Stimulated activated CD8-positive, alpha-beta memory T cell treated with anti-CD3 and anti-CD28 coated beads, Interleukin-15, amount 100 ng/mL, for 4 hours (primary cell): Measurements from ENCODE around the gene KEL.

Experiments used
- DNase-seq, 2 donors: peaks; one replicate each; pipeline ENCODE4 v3.0.0-alpha.2; 2020; ENCODE audit warnings: low read depth in 2 of 2

Gene KEL

DNA sequence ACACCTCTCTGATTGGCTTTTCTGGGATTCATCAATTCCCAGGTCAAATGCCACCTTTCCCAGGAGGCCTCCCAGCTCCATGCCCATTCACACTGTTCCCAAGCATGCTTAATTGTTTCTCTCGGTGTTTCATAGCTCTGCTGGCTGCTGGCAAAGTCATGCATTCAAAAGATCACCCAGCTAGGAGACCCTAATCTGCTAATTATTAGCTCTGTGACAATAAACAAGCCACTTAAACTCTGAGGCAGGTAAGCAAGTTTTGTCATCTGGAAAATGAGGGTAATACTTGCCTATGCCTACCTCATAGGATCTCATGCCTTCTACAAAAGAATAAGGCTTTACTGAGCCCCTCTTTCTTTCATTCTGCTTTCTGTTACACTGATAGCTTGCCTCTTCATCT is 828 bp upstream of the KEL start:
- no peak for DNase-seq

GRCh38 chr7:142961595-142961972 is 579 bp downstream of the KEL start:
- DNase-seq = no peak

GRCh38 chr7:142960955-142961512 is 1.1 kb downstream of the KEL start:
- no peak for DNase-seq

DNA sequence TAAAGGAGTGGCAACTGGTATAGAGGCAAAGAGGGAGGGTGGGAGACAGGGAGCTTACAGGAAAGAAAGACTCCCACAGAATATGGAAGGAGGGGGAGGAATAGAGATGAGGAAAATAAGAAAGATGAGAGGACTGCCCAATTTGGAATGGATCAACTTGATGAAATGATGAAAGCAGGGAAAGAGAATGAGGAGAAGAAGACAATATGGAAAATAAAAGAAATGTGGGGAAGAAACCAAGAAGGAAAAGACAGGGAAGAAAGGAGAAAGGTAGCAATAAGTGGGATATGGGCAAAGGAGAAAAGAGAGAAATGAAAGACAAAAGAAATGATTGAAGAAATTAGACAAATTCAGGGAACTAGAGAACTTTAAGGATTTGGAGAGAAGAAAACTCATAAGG is 3.0 kb downstream of the KEL start:
- no peak for DNase-seq

GRCh38 chr7:142957723-142958122 is 4.4 kb downstream of the KEL start:
- no peak for DNase-seq

DNA sequence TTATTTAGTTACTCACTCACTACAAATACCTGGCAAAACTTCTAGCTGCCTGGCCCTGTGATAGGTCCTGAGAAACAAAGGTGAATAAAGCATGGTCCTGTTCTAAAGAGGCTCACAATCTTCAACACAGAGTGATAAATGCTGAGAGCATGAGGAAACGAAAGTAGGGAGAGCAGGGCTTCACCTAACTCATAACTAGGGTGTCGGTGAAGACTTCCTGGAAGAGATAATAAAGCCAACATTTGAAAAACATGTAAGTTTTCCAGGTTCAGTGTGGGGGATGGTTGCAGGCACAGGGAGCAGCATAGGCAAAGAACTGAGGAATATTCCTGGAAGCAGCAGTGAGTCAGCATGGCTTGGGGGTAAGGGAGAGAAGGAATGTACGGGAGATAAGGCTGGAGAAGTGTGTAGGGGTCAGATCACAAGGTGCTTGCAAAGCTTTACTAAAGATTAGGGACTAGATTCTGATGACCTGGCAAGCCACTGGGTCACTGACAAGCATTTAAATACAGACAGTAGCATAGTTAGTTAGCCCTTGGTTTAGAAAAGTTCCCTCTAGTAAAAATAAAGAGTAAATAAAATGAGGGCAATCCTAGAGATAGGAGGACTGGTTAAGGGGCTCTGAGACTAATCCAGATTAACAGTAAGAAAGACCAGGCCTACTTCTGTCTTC is 5.1 kb downstream of the KEL start:
- DNase-seq = no peak

DNA sequence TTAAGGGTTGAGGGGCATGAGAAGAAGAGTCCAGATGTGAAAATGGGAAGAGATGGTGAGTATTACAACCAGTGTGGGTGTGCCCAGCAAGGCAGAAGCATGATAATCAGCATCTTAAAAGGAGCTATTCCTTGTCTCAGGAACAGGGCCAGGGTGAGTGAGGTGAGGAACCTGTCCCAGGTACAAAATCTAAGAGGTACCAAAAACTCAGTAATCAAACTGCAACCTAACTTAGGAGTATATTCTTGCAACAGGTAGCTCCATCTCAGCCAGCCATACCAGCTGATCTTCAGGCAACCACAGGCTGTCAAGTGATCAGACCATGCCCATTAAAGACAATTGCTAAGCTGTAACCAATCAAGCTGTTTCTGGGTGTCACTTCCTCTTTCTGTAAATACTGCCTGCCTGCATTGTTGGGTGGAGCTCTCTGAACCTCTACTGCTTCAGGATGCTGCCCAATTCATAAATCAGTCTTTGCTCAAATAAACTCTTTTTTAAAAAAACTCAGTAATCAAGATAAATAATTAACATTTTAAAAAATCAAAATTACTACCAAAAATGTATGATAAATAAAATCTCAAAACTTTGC is 7.4 kb downstream of the KEL start:
- DNase-seq = no peak

- DNase-seq = no peak
Observed at GRCh38 chr7:142950235-142950634, 11.9 kb downstream of the KEL start.

DNA sequence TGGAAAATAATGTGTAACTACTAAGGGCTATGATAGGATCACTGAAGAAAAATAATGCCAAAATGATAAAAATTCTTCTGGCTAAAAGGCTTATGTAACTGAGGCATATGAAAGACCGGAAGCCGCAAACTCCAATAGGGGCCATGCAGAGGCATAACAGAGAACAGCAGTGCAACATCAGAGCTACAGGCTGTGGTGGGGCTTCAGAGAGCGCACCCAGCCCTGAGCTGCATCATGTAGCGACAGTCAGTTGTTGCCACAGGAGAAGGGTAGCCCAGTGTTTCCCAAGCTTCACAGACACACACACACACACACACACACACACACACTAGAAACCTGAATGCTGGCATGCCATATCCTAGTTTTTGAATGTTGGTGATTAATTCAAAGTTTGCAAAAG is 13.6 kb downstream of the KEL start:
- no peak for DNase-seq

- no peak for DNase-seq
Observed at GRCh38 chr7:142945001-142945400, 17.2 kb downstream of the KEL start.

GRCh38 chr7:142943706-142944268 is 18.4 kb downstream of the KEL start:
- DNase-seq = no peak

DNA sequence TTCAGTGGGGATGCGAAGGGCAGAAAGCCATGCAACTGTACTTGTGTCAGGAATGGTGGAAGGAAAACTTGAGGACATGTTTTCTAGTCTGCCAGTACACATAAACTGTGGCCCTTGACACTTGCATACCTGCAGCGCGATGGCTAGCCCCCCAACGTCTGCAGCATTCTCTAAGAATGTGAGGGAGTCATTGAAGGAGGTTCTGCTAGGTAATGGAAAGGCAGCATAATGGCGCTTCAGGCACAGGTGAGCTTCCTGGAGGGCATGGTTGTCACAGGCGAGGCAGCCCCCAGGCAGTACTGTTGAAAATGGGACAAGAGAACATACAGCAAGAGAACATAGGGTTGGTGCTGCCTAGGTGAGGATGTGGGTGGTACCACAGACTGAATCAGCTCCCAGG is 19.4 kb downstream of the KEL start:
- no peak for DNase-seq

GRCh38 chr7:142941541-142941940 is 20.6 kb downstream of the KEL start:
- DNase-seq = no peak

DNA sequence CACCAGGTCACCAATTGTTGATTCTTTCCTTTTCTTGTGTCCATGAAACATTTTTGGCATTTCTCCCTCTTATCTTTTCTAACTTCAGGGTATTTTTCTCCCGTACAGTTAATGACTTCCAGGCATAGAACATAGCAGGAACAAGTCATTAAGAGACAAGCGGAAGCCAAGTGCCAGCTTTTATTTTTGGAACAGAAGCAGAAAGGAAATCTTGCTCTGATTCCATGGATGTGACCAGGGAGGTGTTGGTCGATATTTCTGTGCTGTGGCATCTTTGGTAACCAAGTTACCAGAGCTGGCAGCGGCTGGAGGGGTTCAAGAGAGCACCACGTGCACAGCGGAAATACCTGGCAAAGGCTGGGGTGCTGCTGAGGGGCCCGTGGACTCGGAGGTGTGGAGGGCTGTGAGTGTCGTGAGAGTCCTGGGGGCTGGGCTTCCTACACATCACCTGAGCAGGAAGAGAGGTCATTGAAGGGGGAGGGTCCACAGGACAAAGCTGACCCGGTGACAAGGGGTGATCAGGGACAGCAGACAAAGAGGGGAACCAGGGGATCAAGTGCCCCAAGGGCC is 21.1 kb downstream of the KEL start:
- no peak for DNase-seq

- no peak for DNase-seq
Observed at GRCh38 chr7:142939226-142939910, 22.8 kb downstream of the KEL start, which contains the start of gene LLCFC1. Gene LLCFC1 (plus strand): TSS chr7:142939484. CDS start chr7:142939622, 138 bp downstream.

GRCh38 chr7:142938611-142939010 is 23.6 kb downstream of the KEL start:
- no peak for DNase-seq

DNA sequence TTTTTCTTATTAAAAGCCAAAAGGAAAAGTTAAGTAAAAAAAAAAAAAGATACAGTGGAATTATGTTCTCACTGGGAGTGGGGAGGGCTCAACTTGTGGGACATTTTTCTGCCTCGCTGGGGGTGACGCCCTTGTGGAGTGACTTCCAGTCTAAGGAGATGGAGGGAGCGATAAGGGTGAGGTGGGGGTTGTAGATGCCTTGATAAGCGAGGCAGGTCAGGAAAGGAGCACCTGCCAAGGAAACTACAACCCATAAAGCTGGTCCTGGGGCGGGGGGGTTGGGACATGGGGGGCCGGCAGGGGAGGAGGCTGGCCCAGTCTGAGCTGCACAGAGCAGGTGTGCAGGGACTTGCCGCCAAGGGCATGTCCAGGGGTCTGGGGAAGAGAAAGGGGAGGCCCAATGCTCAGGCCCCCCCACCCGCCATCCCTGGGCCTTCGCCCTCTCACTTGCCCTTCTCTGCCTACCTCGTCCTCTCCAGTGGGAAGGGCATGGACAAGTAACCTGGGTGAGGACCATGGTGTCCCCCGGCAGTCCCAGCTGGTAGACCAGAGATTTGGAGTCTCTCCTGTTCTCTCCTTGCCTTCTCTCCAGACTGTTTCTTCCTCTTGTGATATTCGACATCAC is 26.1 kb downstream of the KEL start:
- no peak for DNase-seq

DNA sequence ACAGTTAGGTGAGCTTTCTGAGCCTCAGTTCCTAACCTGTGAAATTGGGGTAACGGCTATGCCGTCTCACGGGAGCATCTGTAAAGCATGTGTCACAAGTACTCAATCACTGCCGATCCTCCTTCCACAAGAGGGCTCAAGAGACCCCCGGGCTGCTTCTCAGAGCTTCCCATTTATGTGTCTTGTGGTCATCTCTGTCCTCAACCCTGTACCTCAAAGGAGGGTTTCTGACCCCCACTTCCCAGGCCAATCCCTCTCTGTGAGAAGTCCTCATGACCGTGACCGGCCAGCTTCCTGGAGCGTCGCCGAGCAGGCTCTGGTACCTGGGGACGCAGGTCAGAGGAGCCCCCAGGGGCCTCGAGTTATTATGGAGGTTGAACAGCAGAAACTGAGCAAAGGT is 28.1 kb downstream of the KEL start:
- DNase-seq = no peak

- no peak for DNase-seq
Observed at GRCh38 chr7:142933624-142934023, 28.5 kb downstream of the KEL start, which contains the start of gene TRPV5. Gene TRPV5 (minus strand): TSS chr7:142933746. CDS start chr7:142933459, 287 bp downstream.

GRCh38 chr7:142933092-142933475 is 29.1 kb downstream of the KEL start:
- no peak for DNase-seq

DNA sequence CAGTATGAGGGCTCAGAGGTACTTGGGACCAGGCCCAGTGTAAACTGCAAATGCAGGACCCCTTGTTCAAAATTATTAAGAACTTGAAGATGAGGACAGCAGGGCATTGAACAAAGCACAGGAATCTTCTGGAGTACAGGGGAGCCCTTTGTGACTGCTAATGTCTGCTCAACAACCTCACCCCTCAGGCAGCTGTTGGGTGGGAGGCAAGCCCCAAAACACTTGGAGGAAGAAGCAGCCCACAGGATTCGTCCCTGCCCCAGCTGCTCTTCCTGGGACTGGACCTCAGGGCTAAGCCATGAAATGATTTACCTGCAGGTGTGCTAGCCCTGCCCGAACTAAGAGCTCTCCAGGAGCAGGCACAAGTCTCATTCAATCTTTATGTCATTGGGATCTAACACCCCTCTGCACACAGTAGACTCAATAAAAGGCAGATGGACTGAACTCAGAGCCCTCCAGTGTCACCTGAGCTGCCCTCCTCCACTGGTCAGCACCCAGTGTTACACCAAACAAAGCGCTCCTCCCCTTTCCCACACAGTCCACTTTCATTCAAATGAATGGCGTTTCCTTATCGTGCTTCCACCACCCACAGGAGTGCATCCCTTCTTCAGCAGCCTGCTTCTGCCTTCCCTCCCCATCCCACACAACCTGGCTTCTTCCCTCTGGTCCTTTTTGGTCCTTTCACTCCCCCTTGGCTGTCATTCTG is 29.6 kb downstream of the KEL start:
- DNase-seq = no peak
